ENCODE measurements around the gene MYO10. TPM values are rescaled to one million over a fixed set of nuclear protein-coding genes. Genes with fewer than 3 reads are reported as not detected.
A peak's percentile ranks its signal among the peaks of the same experiment; 100 is the strongest.

Gene MYO10
- polyA plus RNA-seq, 3 donors, result 0.23 to 1.1 (median 0.35) TPM

GRCh38 chr5:16691731-16692130, 244.4 kb downstream of the MYO10 start:
- no peaks in the 10 kb centered on the region for H3K27me3 ChIP-seq (ENCODE audit: control insufficient read depth in 2 of 2, insufficient read depth in 2 of 2, low read length in 2 of 2)
- H3K79me2 ChIP-seq (ENCODE audit: insufficient read depth, low read length), result no peaks in the 10 kb centered on the region
- H2AFZ ChIP-seq (ENCODE audit: insufficient read depth, low read depth, low read length, poor library complexity, severe bottlenecking), result no peak overlapping the region
- no peak overlapping the region for H3K27ac ChIP-seq (ENCODE audit: low read depth in 1 of 2, low read length in 2 of 2)
- Mint-ChIP-seq H3K36me3 (peaks cover 3 to 15% of the 10 kb centered on the region in 2 donors), H3K27me3 (ENCODE audit: low read depth in 3 of 3) (peaks cover 0 to 4% (median 0%) of the 10 kb centered on the region in 3 donors), H3K9me3 (peaks cover 0 to 2% (median 0%) of the 10 kb centered on the region in 7 donors), H3K4me3 (no peak overlapping the region), H3K4me1 (no peaks in the 10 kb centered on the region), H3K27ac (peak overlapping the region in 1 of 7 donors; percentile 59)
- DNase-seq, result no peak
- H3K4me3 ChIP-seq (replicated peaks in 1 of 3; ENCODE audit: low read depth in 2 of 3, low read length in 3 of 3), result no peak overlapping the region
- intact Hi-C loops (cut with micrococcal nuclease), result no loop called here
- TF ChIP-seq, protein P1, sequence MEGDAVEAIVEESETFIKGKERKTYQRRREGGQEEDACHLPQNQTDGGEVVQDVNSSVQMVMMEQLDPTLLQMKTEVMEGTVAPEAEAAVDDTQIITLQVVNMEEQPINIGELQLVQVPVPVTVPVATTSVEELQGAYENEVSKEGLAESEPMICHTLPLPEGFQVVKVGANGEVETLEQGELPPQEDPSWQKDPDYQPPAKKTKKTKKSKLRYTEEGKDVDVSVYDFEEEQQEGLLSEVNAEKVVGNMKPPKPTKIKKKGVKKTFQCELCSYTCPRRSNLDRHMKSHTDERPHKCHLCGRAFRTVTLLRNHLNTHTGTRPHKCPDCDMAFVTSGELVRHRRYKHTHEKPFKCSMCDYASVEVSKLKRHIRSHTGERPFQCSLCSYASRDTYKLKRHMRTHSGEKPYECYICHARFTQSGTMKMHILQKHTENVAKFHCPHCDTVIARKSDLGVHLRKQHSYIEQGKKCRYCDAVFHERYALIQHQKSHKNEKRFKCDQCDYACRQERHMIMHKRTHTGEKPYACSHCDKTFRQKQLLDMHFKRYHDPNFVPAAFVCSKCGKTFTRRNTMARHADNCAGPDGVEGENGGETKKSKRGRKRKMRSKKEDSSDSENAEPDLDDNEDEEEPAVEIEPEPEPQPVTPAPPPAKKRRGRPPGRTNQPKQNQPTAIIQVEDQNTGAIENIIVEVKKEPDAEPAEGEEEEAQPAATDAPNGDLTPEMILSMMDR (IDR thresholded peaks at IDR 0.05), result no peak
- no peak overlapping the region for H3K4me2 ChIP-seq (replicated peaks; ENCODE audit: extremely low read depth, low read length, poor library complexity, severe bottlenecking)
- no peak overlapping the region for H3K9ac ChIP-seq (ENCODE audit: insufficient read depth, low read length, poor library complexity, severe bottlenecking)
- no CpG with 5 or more reads among the region's 3 CpGs for WGBS (ENCODE audit: insufficient coverage)
- no peaks in the 10 kb centered on the region for H3K9me3 ChIP-seq (replicated peaks in 1 of 2; ENCODE audit: control insufficient read depth in 1 of 2, insufficient read depth in 1 of 2, low read length in 2 of 2)
- no peaks in the 10 kb centered on the region for H3K4me1 ChIP-seq (ENCODE audit: control insufficient read depth in 1 of 2, insufficient read depth in 2 of 2, low read length in 2 of 2)
- H3K36me3 ChIP-seq (replicated peaks in 1 of 2; ENCODE audit: control insufficient read depth in 1 of 2, insufficient read depth in 2 of 2, low read length in 2 of 2), result no peaks in the 10 kb centered on the region
- no peaks in the 10 kb centered on the region for H4K20me1 ChIP-seq (ENCODE audit: insufficient read depth, low read length)

DNA sequence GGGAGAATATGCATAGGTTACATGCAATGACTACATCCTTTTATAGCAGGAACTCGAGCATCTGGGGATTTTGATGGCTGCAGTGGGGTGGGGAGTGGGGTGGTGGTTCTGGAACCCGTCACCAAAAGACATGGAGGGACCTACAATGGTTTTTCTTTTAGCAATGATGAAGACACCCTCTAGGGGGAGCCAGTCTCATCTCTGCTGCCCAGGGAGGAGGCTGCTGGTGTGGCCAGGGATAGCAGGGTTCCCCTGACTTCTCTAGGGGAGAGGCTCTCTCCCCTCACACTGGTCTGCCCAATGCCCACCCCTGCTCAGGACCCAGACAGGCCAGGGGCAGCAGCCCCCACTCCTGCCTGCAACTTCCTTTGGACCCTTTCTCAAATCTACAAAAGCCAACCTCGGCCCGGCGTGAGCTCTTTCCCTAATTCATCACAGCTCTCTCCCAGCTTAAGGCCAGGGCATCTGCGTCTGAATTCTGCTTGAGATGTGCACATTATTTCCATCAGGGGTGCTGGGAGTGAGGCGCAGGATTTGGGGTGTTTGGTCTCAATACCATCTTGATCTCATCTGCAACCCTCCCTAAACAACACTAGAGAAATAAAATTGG, 245.7 kb downstream of the MYO10 start:
- H3K4me3 ChIP-seq (replicated peaks in 1 of 3; ENCODE audit: low read depth in 2 of 3, low read length in 3 of 3), result no peak overlapping the region
- no peak overlapping the region for H3K4me2 ChIP-seq (replicated peaks; ENCODE audit: extremely low read depth, low read length, poor library complexity, severe bottlenecking)
- H3K4me1 ChIP-seq (ENCODE audit: control insufficient read depth in 1 of 2, insufficient read depth in 2 of 2, low read length in 2 of 2), result no peaks in the 10 kb centered on the region
- no peaks in the 10 kb centered on the region for H3K36me3 ChIP-seq (replicated peaks in 1 of 2; ENCODE audit: control insufficient read depth in 1 of 2, insufficient read depth in 2 of 2, low read length in 2 of 2)
- H3K9ac ChIP-seq (ENCODE audit: insufficient read depth, low read length, poor library complexity, severe bottlenecking), result no peak overlapping the region
- H3K4me1 Mint-ChIP-seq, result no peaks in the 10 kb centered on the region
- H4K20me1 ChIP-seq (ENCODE audit: insufficient read depth, low read length), result no peaks in the 10 kb centered on the region
- H3K9me3 ChIP-seq (replicated peaks in 1 of 2; ENCODE audit: control insufficient read depth in 1 of 2, insufficient read depth in 1 of 2, low read length in 2 of 2), result no peaks in the 10 kb centered on the region
- H3K27ac Mint-ChIP-seq, result peak overlapping the region in 1 of 7 donors; percentile 43
- H2AFZ ChIP-seq (ENCODE audit: insufficient read depth, low read depth, low read length, poor library complexity, severe bottlenecking), result no peak overlapping the region
- no peak overlapping the region for H3K4me3 Mint-ChIP-seq
- peak in 2 of 3 donors; percentile 8 to 24 for DNase-seq
- no peaks in the 10 kb centered on the region for H3K27me3 ChIP-seq (ENCODE audit: control insufficient read depth in 2 of 2, insufficient read depth in 2 of 2, low read length in 2 of 2)
- peaks cover 3 to 15% of the 10 kb centered on the region in 2 donors for H3K36me3 Mint-ChIP-seq
- H3K9me3 Mint-ChIP-seq, result no peaks in the 10 kb centered on the region
- H3K79me2 ChIP-seq (ENCODE audit: insufficient read depth, low read length), result no peaks in the 10 kb centered on the region
- peaks cover 0 to 4% (median 0%) of the 10 kb centered on the region in 3 donors for H3K27me3 Mint-ChIP-seq (ENCODE audit: low read depth in 3 of 3)
- intact Hi-C loops (cut with micrococcal nuclease), result no loop called here
- TF ChIP-seq, protein P1 (IDR thresholded peaks at IDR 0.05), result peak; percentile 71
- WGBS (ENCODE audit: insufficient coverage), result 29% methylated on average over 2 of the region's 7 CpGs
- H3K27ac ChIP-seq (ENCODE audit: low read depth in 1 of 2, low read length in 2 of 2), result no peak overlapping the region
